NB4 (cell line): Measurements from ENCODE around the gene SRSF9.
A peak's percentile ranks its signal among the peaks of the same experiment; 100 is the strongest.

Experiments used
- DNase-seq: peaks from one replicate; pipeline ENCODE4 v3.0.0; 2010; ENCODE audit warnings: low read depth
- H3K4me3 ChIP-seq: one replicate; pipeline ENCODE4 v1.5.1; 2011; ENCODE audit warnings: mild to moderate bottlenecking, low read depth, low read length, moderate library complexity
- CTCF ChIP-seq: IDR thresholded peaks from one replicate; pipeline ENCODE4 v1.5.1; 2012; ENCODE audit warnings: low read depth, low read length
- MAX ChIP-seq: IDR thresholded peaks from 2 replicates; pipeline ENCODE4 v1.6.1; 2011; ENCODE audit warnings: low read depth, low read length
- MYC ChIP-seq: IDR thresholded peaks from 2 replicates; pipeline ENCODE4 v1.6.1; 2011; ENCODE audit warnings: low read depth, low read length
- POLR2A ChIP-seq: IDR thresholded peaks from 2 replicates; pipeline ENCODE4 v1.6.1; 2011; ENCODE audit warnings: mild to moderate bottlenecking; ENCODE audit not compliant: insufficient read length; ENCODE audit errors: extremely low read depth

Gene SRSF9

GRCh38 chr12:120500581-120500980 is 31.0 kb upstream of the SRSF9 start:
- DNase-seq: no peak
- no peak for TF ChIP-seq POLR2A
- no peak overlapping the region for H3K4me3 ChIP-seq

- TF ChIP-seq MYC (no peak), POLR2A (no peak), MAX (no peak), CTCF (no peak)
- peak; percentile 25 for DNase-seq
- no peak overlapping the region for H3K4me3 ChIP-seq
These were observed 29.4 kb upstream of the SRSF9 start for GRCh38 chr12:120498870-120499515.

GRCh38 chr12:120497524-120498150 is 28.1 kb upstream of the SRSF9 start:
- H3K4me3 ChIP-seq: peak overlapping the region; percentile 87
- TF ChIP-seq MAX (no peak), CTCF (no peak), POLR2A (no peak), MYC (no peak)
- DNase-seq: no peak

GRCh38 chr12:120496413-120497340 is 27.1 kb upstream of the SRSF9 start:
- peak; percentile 85 for DNase-seq

GRCh38 chr12:120495731-120496412 is 26.3 kb upstream of the SRSF9 start, which contains the start of gene DYNLL1:
TSS of gene DYNLL1 (plus strand) at chr12:120496113. CDS start at chr12:120496422, 309 bp downstream.
- peak; percentile 91 for TF ChIP-seq POLR2A
- TF ChIP-seq CTCF: no peak
- TF ChIP-seq MAX: peak; percentile 75; the same call in 1 of the 2 replicates
- TF ChIP-seq MYC: peak; percentile 37
- peak; percentile 98 for DNase-seq
- peak within 1 kb of the TSS; percentile 87 for H3K4me3 ChIP-seq

More at GRCh38 chr12:120496413-120497340, 27.1 kb upstream of the SRSF9 start:
- TF ChIP-seq CTCF: peak; percentile 3
- TF ChIP-seq MAX: peak; percentile 58
- no peak for TF ChIP-seq POLR2A
- peak overlapping the region; percentile 87 for H3K4me3 ChIP-seq
